Measurements from ENCODE around the gene ROR2. TPM values are rescaled to one million over a fixed set of nuclear protein-coding genes. Genes with fewer than 3 reads are reported as not detected.
A peak's percentile ranks its signal among the peaks of the same experiment; 100 is the strongest.

The ROR2 gene
- polyA plus RNA-seq, 6 donors from 2014 or later: 0.05 TPM; not detected in 5

DNA sequence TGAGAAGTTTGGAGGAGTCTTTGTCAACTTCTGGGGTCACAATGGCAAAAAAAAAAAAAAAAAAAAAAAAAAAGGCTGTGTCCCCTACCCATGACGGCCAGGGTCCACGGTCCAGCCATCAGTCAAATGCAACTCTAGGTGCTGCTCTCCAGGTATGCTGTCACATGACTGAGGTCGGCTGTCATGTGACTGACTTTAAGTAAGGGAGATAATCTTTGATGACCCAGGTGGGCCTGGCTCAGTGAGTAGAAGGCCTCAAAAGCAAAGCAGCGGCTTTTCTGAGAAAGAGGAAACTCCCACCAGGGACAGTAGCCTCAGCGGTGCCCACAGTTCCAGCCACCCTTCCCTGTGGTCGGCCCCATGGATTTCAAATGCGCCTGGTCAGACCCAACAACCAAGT is 117.7 kb downstream of the ROR2 start:
- no peaks in the 10 kb centered on the region for H3K9me3 Mint-ChIP-seq
- H3K27ac Mint-ChIP-seq: no peak overlapping the region
- ATAC-seq (ENCODE audit: low read depth in 2 of 2) (no peak), DNase-seq (no peak)
- no peaks in the 10 kb centered on the region for H3K4me1 Mint-ChIP-seq
- peaks cover 0 to 3% (median 0%) of the 10 kb centered on the region in 3 donors for H3K27me3 Mint-ChIP-seq
- no peaks in the 10 kb centered on the region for H3K36me3 Mint-ChIP-seq
- peak overlapping the region in 1 of 8 donors; percentile 37 for H3K4me3 Mint-ChIP-seq

DNA sequence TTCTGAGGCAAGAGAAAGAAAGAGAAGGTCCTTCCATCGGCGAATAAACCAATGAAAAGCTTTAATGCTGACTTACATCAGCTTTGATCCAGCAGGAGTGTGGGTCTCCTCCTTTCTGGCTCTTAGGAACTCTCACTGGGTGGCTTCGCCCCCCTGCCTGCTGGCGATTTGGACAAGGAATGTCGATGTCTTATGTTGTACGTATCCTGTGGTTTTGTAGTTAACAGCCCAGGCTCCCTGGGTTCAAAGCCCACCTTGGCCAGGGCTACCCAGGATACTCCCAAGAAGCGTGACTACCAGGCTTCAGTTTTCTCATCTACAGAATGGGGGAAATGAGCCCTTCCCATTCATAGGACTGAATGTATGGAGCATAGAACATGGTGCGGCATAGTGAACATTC is 124.2 kb downstream of the ROR2 start:
- H3K27ac Mint-ChIP-seq: no peak overlapping the region
- ATAC-seq (ENCODE audit: low read depth in 2 of 2) (no peak), DNase-seq (no peak)
- no peaks in the 10 kb centered on the region for H3K4me1 Mint-ChIP-seq
- H3K9me3 Mint-ChIP-seq: no peaks in the 10 kb centered on the region
- H3K4me3 Mint-ChIP-seq: no peak overlapping the region
- no peaks in the 10 kb centered on the region for H3K36me3 Mint-ChIP-seq
- peaks cover 0 to 23% (median 12%) of the 10 kb centered on the region in 3 donors for H3K27me3 Mint-ChIP-seq

DNA sequence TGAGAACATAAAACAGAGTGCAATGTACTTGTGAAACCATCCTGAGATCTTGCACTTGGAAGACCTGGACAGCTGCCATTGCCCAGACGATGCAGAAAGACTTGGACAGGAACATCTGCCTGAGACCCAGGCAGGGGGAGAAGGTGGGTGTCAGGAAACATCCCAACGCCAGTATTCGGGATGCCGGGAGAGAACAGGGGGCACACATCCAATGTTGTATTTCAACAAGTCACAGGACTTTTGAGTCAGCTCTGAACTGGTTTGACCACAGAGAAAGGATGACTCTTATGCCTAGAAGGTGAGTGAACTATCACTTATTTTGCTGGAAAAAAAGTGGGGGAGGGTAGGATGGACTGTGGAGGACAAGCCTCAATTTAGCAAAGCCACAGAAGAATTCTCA is 124.6 kb downstream of the ROR2 start:
- Mint-ChIP-seq H3K27ac (peak overlapping the region in 2 of 6 donors; percentile 36 to 60), H3K36me3 (no peaks in the 10 kb centered on the region), H3K27me3 (peaks cover 0 to 23% (median 12%) of the 10 kb centered on the region in 3 donors), H3K9me3 (no peaks in the 10 kb centered on the region), H3K4me1 (no peaks in the 10 kb centered on the region), H3K4me3 (no peak overlapping the region)
- DNase-seq: no peak
- no peak for ATAC-seq (ENCODE audit: low read depth in 2 of 2)

DNA sequence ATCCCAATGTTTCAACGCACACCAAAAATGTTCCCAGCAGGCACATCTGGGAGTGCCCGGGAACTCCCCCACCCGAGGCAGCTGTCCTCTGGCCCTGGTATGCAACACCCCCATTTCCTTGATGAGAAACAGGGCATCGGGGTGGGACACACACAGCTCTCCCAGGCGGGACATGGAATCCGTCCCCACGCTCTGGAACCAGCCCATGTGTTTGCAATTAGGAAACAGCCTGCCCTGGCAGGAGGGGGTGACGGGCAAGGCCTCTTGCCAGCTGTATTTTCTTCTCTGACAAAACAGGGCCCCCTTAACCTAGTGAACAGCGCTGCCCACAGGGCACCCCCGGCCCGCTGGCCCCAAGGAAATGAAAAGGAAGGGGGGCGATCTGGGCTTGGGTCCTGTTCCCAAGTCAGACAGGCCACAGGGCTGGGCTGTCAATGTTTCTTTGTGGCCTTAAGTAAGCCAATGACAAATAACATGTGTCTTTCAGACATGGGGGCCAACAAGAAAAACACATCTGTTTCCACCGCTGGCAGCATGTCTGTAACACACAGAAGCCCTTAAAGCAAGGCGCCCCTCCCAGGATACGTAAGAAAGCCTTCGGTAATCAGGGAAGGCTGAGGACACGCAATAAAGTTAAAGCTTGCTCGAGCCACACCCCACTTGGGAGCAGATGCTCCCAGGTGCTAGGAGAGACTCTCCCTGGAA is 125.3 kb downstream of the ROR2 start:
- Mint-ChIP-seq H3K36me3 (no peaks in the 10 kb centered on the region), H3K4me1 (no peaks in the 10 kb centered on the region), H3K9me3 (no peaks in the 10 kb centered on the region), H3K4me3 (no peak overlapping the region), H3K27me3 (peaks cover 0 to 23% (median 12%) of the 10 kb centered on the region in 3 donors), H3K27ac (no peak overlapping the region)
- ATAC-seq (ENCODE audit: low read depth in 2 of 2) (no peak), DNase-seq (no peak)

DNA sequence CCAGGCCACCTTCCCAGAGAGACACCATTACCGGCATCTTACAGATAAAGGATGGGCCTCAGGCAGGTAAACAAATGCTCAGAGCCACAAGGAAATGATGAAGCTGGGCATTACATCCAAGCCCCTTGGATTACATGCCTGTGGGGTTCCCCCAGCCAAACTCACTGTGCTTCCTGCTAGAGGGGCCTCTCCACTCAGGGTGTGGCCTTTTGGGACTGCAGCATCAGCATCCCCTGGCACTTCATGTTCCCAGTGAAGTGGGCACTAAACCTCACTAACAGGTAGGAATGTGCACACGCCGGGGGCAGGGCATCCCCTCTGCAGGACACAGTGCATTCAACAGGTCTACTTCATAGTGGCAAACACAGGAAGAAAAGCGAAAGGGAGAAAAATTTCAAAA is 125.9 kb downstream of the ROR2 start:
- DNase-seq (no peak), ATAC-seq (ENCODE audit: low read depth in 2 of 2) (no peak)
- no peak overlapping the region for H3K4me3 Mint-ChIP-seq
- H3K9me3 Mint-ChIP-seq: no peaks in the 10 kb centered on the region
- H3K36me3 Mint-ChIP-seq: no peaks in the 10 kb centered on the region
- no peak overlapping the region for H3K27ac Mint-ChIP-seq
- H3K4me1 Mint-ChIP-seq: no peaks in the 10 kb centered on the region
- peaks cover 0 to 23% (median 12%) of the 10 kb centered on the region in 3 donors for H3K27me3 Mint-ChIP-seq

DNA sequence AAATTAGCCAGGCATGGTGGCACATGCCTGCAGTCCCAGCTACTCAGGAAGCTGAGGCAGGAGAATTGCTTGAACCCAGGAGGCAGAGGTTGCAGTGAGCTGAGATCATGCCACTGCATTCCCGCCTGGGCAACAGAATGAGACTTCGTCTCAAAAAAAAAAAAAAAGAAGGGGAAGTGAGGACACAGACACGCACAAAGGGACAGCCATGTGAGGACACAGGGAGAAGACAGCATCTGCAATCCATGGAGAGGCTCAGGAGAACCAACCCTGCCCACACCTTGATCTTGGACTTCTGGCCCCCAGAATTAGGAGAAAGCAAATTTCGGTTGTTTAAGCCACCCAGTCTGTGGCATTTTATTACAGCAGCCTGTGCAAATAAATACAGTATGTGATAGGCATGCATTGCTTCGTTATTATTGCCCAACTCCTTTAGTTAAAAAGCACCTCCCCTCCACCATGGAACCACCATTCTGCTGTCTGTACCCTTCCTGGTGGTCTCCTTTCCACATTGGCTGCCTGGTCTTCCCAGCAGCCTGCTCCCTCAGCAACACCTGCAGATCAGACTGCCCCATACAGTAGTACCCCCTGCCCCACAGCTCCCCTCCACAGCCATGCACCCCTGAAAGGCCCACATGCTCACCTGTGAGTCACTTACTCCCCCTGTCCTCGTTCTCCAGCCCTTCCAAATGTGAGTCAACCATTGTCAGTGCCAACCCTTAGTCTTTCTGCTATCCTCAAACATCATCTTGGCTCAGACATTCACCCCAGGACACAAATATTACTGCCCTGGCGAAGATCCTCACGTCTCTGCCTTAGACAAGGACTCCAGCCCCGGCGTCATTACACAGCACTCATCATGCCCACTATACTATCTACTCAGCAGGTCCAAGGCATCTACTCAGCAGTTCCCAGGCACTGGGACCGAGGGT is 128.8 kb downstream of the ROR2 start:
- Mint-ChIP-seq H3K36me3 (no peaks in the 10 kb centered on the region), H3K27ac (no peak overlapping the region), H3K9me3 (no peaks in the 10 kb centered on the region), H3K27me3 (peaks cover 0 to 18% (median 12%) of the 10 kb centered on the region in 3 donors), H3K4me3 (no peak overlapping the region), H3K4me1 (no peaks in the 10 kb centered on the region)
- ATAC-seq (ENCODE audit: low read depth in 2 of 2) (no peak), DNase-seq (no peak)

DNA sequence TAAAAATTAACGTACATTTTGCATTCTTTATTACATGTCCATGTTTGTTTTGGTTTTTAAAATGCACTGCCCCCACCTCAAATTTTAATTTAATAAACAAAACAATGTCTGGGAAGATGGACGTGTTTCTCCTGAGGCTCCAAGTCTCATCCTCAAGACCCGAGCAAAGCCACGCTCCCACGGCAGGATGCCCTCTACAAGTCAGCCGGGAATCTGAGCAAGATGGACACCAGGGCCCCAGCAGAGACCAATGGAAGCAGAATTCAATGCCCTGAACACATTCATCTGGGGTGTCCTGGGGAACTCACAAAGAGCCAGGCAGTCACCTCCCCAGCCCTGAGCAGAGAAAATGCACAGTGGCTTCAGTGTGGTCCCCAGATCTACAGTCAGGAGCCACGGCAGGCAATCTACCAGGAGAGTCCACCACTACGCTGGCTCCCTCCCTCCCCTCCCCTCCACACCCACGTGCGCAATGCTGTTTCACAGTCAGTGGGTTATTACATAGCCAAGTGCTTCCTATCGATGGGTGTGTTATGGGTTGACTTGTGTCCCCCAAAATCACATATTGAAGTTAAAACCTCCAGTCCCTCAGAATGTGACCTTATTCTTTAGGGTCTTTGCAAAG is 129.8 kb downstream of the ROR2 start:
- no peak overlapping the region for H3K27ac Mint-ChIP-seq
- peaks cover 0 to 18% (median 12%) of the 10 kb centered on the region in 3 donors for H3K27me3 Mint-ChIP-seq
- ATAC-seq (ENCODE audit: low read depth in 2 of 2) (no peak), DNase-seq (no peak)
- no peaks in the 10 kb centered on the region for H3K36me3 Mint-ChIP-seq
- H3K9me3 Mint-ChIP-seq: no peaks in the 10 kb centered on the region
- H3K4me3 Mint-ChIP-seq: no peak overlapping the region
- no peaks in the 10 kb centered on the region for H3K4me1 Mint-ChIP-seq

DNA sequence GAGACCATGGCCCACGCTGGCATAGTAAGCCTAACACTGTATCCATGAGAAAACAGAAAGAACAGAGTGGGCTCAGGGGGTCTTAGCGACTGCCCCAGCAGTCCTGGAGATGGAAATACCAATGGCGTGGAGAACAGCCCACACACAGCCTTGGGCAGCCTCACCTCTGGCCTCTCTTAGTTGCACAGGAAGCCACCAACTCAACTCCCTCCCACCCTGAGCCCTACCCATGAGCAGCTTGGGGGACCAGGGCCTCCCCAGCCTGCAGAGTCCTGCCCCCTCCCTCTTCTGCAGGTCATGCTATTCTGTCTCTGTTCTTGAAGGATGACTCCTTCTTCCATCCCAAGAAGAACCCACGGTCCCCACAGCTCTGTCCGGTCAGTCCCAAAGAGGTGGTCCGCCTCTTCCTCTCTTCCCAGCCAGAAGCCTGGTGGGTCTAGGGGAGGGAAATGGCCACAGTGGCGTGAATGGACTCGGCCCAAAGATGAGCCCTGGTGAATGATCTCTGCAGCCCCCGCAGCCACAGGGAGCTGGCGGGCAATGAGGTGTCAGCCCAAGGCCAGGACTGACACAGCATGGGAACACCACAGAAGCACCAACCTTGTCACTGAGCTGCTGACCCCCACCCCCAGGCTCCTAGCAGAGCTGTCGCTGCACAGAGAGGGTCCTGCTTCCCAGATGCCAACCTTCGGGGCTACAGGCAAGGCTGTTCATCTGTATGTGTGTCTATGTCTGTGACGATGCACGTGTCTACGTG is 131.2 kb downstream of the ROR2 start:
- Mint-ChIP-seq H3K9me3 (no peaks in the 10 kb centered on the region), H3K27me3 (peaks cover 0 to 18% (median 7%) of the 10 kb centered on the region in 3 donors), H3K36me3 (no peaks in the 10 kb centered on the region), H3K27ac (no peak overlapping the region), H3K4me3 (no peak overlapping the region), H3K4me1 (no peaks in the 10 kb centered on the region)
- ATAC-seq (ENCODE audit: low read depth in 2 of 2): no peak
- DNase-seq: no peak

DNA sequence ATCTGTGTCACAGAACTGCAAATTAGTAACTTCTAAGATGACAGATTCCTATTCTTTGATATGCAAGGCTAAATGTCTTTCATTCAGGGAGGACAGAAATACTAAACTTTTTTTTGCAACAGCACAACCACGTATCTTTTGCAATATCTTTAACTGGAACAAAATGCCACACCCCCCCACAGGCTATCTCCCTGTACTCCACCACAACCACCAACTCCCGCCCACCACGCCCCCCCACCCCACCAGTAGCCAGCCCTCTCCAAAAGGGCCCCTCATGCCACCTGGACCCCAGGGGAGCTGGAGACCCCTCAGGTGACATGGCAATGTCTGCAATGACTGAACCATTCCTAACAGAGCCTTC is 131.8 kb downstream of the ROR2 start:
- Mint-ChIP-seq H3K27me3 (peaks cover 0 to 18% (median 7%) of the 10 kb centered on the region in 3 donors), H3K4me1 (no peaks in the 10 kb centered on the region), H3K36me3 (no peaks in the 10 kb centered on the region), H3K9me3 (no peaks in the 10 kb centered on the region), H3K4me3 (no peak overlapping the region), H3K27ac (no peak overlapping the region)
- DNase-seq (no peak), ATAC-seq (ENCODE audit: low read depth in 2 of 2) (no peak)

DNA sequence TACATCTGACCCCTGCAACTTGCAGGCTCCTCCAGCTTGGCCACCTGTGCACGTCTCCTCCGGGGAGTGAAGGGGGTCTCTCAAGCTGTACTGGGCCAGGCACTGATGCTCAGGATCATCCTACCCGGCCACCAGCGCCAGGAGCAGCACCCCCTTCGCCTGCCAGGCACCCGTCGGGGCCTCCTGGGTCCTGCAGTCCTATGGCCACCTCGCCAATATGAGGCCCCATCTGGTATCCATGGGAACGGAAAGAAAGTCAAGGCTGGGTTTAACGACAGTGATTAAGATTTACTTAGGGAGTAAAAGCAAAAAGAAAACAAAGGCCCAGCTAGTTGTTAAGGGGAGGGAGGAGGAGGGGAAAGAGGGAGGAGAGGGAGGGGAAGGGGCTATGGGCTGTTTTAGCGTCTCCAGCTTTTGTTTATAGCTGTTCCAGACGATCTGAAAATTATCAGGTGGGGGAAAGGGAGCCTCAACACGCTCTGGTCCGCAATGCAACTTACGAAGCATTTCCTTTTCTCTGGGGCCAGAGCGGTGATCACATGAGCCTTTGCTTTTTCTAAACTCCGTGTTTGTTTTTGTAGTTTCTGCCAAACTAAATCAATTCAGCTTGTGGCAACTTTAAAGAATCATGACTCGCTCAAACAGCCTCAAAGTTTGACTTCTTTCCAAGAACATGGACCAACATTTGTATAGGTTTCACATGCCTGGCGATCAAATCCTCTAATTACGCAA is 132.4 kb downstream of the ROR2 start:
- Mint-ChIP-seq H3K27me3 (peaks cover 0 to 13% (median 7%) of the 10 kb centered on the region in 3 donors), H3K9me3 (no peaks in the 10 kb centered on the region), H3K4me1 (no peaks in the 10 kb centered on the region), H3K4me3 (no peak overlapping the region), H3K27ac (no peak overlapping the region), H3K36me3 (no peaks in the 10 kb centered on the region)
- DNase-seq (no peak), ATAC-seq (ENCODE audit: low read depth in 2 of 2) (no peak)

DNA sequence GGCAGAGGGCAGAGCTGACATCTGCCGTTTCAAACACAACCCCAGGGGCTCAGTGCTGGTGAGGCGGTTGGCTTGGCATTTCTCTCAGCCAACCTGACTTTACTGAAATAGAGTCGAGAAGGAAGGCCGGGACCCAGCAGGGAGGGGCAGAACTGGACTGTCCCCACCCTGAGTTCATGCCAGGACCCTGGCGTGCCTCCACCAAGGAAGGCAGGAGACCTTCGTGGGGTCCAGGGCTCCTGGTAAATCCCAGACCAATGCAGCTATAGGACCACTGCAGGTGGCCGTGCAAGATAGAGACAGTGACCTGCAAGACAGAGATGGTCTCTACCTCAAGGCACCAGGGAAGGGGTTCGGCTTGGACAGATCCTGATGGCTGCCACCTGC is 132.9 kb downstream of the ROR2 start:
- no peaks in the 10 kb centered on the region for H3K9me3 Mint-ChIP-seq
- no peak overlapping the region for H3K4me3 Mint-ChIP-seq
- no peak overlapping the region for H3K27ac Mint-ChIP-seq

DNA sequence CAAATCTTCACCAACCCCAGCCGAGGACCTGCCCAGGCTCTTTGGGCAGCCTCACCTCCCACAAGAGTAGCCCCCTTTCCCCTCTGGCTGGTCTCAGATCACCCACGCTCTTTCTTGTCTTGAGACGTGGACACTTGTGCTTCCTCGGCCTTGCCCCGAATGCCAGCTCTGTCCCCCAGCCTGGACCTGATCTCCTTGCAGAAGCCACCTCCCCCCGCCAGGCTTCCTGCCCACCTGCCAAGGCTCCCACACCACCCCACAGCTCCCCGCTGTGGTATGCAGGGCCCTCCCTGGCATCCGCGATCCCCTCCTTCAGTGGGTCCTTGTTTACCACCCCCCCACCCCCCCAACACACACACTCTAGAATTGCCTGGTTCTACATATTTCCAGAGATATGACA is 133.7 kb downstream of the ROR2 start:
- no peaks in the 10 kb centered on the region for H3K9me3 Mint-ChIP-seq
- DNase-seq (no peak), ATAC-seq (ENCODE audit: low read depth in 2 of 2) (no peak)
- no peaks in the 10 kb centered on the region for H3K4me1 Mint-ChIP-seq
- no peak overlapping the region for H3K27ac Mint-ChIP-seq
- no peak overlapping the region for H3K4me3 Mint-ChIP-seq
- peaks cover 0 to 3% (median 2%) of the 10 kb centered on the region in 3 donors for H3K27me3 Mint-ChIP-seq
- no peaks in the 10 kb centered on the region for H3K36me3 Mint-ChIP-seq

More for the DNA sequence above, 132.9 kb downstream of the ROR2 start:
- H3K27me3 Mint-ChIP-seq: peaks cover 0 to 10% (median 7%) of the 10 kb centered on the region in 3 donors
- H3K36me3 Mint-ChIP-seq: no peaks in the 10 kb centered on the region
- no peaks in the 10 kb centered on the region for H3K4me1 Mint-ChIP-seq
- ATAC-seq (ENCODE audit: low read depth in 2 of 2): no peak
- no peak for DNase-seq

DNA sequence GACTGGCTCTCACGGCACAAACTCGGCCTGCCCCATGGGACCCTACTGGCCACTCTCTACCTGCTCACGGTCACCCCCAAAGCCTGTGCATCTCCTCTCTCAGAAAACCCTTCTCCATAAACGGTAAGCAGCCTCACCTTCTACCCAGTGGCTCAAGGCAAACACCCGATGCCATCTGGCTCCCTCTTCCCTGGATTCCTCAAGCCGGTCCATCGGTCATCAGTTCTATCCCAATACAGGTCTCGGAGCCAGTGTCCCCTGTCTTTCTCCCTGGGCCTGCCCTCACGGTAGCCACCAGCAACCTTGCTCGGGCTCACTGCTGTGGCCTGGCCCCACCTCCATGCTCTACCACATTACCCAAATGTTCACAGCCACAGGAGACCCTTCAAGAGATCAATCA is 134.1 kb downstream of the ROR2 start:
- no peaks in the 10 kb centered on the region for H3K9me3 Mint-ChIP-seq
- H3K27ac Mint-ChIP-seq: peak overlapping the region in 1 of 6 donors; percentile 72
- no peaks in the 10 kb centered on the region for H3K4me1 Mint-ChIP-seq
- H3K4me3 Mint-ChIP-seq: no peak overlapping the region
- DNase-seq: no peak
- ATAC-seq (ENCODE audit: low read depth in 2 of 2): no peak
- H3K36me3 Mint-ChIP-seq: no peaks in the 10 kb centered on the region
- no peaks in the 10 kb centered on the region for H3K27me3 Mint-ChIP-seq

Measured in naive B cell (primary cell).